ENCODE measurements around the gene EMX1. TPM values are rescaled to one million over a fixed set of nuclear protein-coding genes. Genes with fewer than 3 reads are reported as not detected.

The EMX1 gene
- total RNA-seq, 4 donors from 2014 or later = 0.21 TPM; not detected in 3

- H3K36me3 ChIP-seq = no peaks in the 10 kb centered on the region
- no peaks in the 10 kb centered on the region for H3K9me3 ChIP-seq
- H3K27ac ChIP-seq = no peak overlapping the region
- no peak for DNase-seq
- no peak overlapping the region for H3K4me3 ChIP-seq
- TF ChIP-seq CTCF (IDR thresholded peaks at IDR 0.05) (no peak), POLR2A (IDR thresholded peaks at IDR 0.05) (no peak)
- intact Hi-C loops (cut with DNase I; ENCODE audit: low total_unique reads) = no loop called here
- no peaks in the 10 kb centered on the region for H3K27me3 ChIP-seq
- H3K4me1 ChIP-seq = no peaks in the 10 kb centered on the region
These were observed 22.2 kb upstream of the EMX1 start for GRCh38 chr2:72895154-72895553.

- no peaks in the 10 kb centered on the region for H3K4me1 ChIP-seq
- no peak overlapping the region for H3K27ac ChIP-seq
- intact Hi-C loops (cut with DNase I; ENCODE audit: low total_unique reads) = no loop called here
- TF ChIP-seq CTCF (IDR thresholded peaks at IDR 0.05) = no peak
- no peak for TF ChIP-seq POLR2A (IDR thresholded peaks at IDR 0.05)
- no peaks in the 10 kb centered on the region for H3K36me3 ChIP-seq
- H3K27me3 ChIP-seq = no peaks in the 10 kb centered on the region
- no peaks in the 10 kb centered on the region for H3K9me3 ChIP-seq
- peak in 1 of 2 donors; percentile 34 for DNase-seq
- H3K4me3 ChIP-seq = no peak overlapping the region
These were observed 21.5 kb upstream of the EMX1 start for GRCh38 chr2:72895759-72896281.

- intact Hi-C loops (cut with DNase I; ENCODE audit: low total_unique reads) = no loop called here
- DNase-seq = no peak
- Histone ChIP-seq H3K4me3 (no peak overlapping the region), H3K9me3 (no peaks in the 10 kb centered on the region), H3K27me3 (no peaks in the 10 kb centered on the region), H3K27ac (no peak overlapping the region), H3K36me3 (no peaks in the 10 kb centered on the region), H3K4me1 (no peaks in the 10 kb centered on the region)
- TF ChIP-seq POLR2A (IDR thresholded peaks at IDR 0.05) (no peak), CTCF (IDR thresholded peaks at IDR 0.05) (no peak)
These were observed 20.9 kb upstream of the EMX1 start for GRCh38 chr2:72896446-72896845.

- intact Hi-C loops (cut with DNase I; ENCODE audit: low total_unique reads) = no loop called here
These were observed 19.3 kb upstream of the EMX1 start for GRCh38 chr2:72897785-72898584.

More at GRCh38 chr2:72897785-72898584, 19.3 kb upstream of the EMX1 start:
- no peaks in the 10 kb centered on the region for H3K36me3 ChIP-seq
- H3K4me3 ChIP-seq = no peak overlapping the region
- H3K27ac ChIP-seq = no peak overlapping the region
- H3K9me3 ChIP-seq = no peaks in the 10 kb centered on the region
- TF ChIP-seq CTCF (IDR thresholded peaks at IDR 0.05) (no peak), POLR2A (IDR thresholded peaks at IDR 0.05) (no peak)
- no peak for DNase-seq
- H3K27me3 ChIP-seq = no peaks in the 10 kb centered on the region
- H3K4me1 ChIP-seq = no peaks in the 10 kb centered on the region
